ENCODE data around the gene BMP6. TPM values are rescaled to one million over a fixed set of nuclear protein-coding genes. Genes with fewer than 3 reads are reported as not detected.

BMP6 gene
- total and polyA plus RNA-seq, 2 of the 8 experiments (the other 6 are each of a cell fraction or from before 2014, with no cell fraction given) = 2.0 to 2.1 TPM

GRCh38 chr6:7912024-7912423, 186.1 kb downstream of the BMP6 start:
- CTCF ChIA-PET (ENCODE audit: partially characterized antibody) = no interaction called here
- POLR2A ChIA-PET (ENCODE audit: partially characterized antibody) = interaction anchor here (1.0 kb wide), 1 partner anchor 24 kb away, joined by 6 read pairs; no protein-coding TSS in a partner anchor
- H2BK120ac ChIP-seq (replicated peaks; ENCODE audit: low read depth, low read length) = no peak overlapping the region

More at GRCh38 chr6:7912024-7912423, 186.1 kb downstream of the BMP6 start:
- Histone ChIP-seq H3K56ac (replicated peaks; ENCODE audit: insufficient read length, low read depth, low read length) (no peak overlapping the region), H2BK5ac (ENCODE audit: low read depth, low read length) (no peak overlapping the region), H3K9me3 (ENCODE audit: insufficient read depth in 2 of 2, low read depth in 1 of 2, low read length in 1 of 2) (no peaks in the 10 kb centered on the region), H4K91ac (replicated peaks; ENCODE audit: insufficient read length, low read length) (no peak overlapping the region), H2AK5ac (ENCODE audit: low read depth, low read length) (no peak overlapping the region), H3K4me1 (replicated peaks in 1 of 4; ENCODE audit: control insufficient read depth in 3 of 4, insufficient read depth in 4 of 4, low read length in 3 of 4) (peaks cover 2 to 9% (median 3%) of the 10 kb centered on the region in 4 experiments; a peak in 5 of 7 replicates), H4K8ac (ENCODE audit: extremely low read depth, insufficient read depth, low read length) (no peak overlapping the region), H3K23ac (ENCODE audit: insufficient read length) (no peak overlapping the region), H3K4ac (replicated peaks; ENCODE audit: insufficient read length, low read depth, low read length) (no peak overlapping the region), H3K27me3 (replicated peaks in 1 of 4; ENCODE audit: control insufficient read depth in 3 of 4, extremely low read depth in 1 of 4, insufficient read depth in 3 of 4, low read length in 3 of 4) (peaks cover 0 to 14% (median 3%) of the 10 kb centered on the region in 4 experiments; a peak in 4 of 7 replicates), H4K20me1 (replicated peaks in 1 of 2; ENCODE audit: control insufficient read depth in 1 of 2, insufficient read depth in 2 of 2, low read length in 2 of 2) (peaks cover 3 to 6% of the 10 kb centered on the region in 2 experiments), H2BK15ac (ENCODE audit: low read length) (0 out of 2 replicates have a peak overlapping the region, but pooled peaks have one; percentile 16), H3K36me3 (ENCODE audit: control insufficient read depth in 2 of 4, insufficient read depth in 4 of 4, low read length in 3 of 4) (no peaks in the 10 kb centered on the region), H3K18ac (ENCODE audit: extremely low read depth, low read length) (no peak overlapping the region), H2BK12ac (ENCODE audit: low read depth, low read length) (0 out of 2 replicates have a peak overlapping the region, but pooled peaks have one; percentile 17), H3K79me1 (ENCODE audit: low read depth, low read length) (peaks cover 9% of the 10 kb centered on the region), H4K5ac (ENCODE audit: insufficient read length, low read depth, low read length) (no peak overlapping the region), H3K4me3 (ENCODE audit: extremely low read depth in 1 of 4, insufficient read depth in 2 of 4, low read depth in 3 of 4, low read length in 4 of 4) (no peak overlapping the region), H3K27ac (ENCODE audit: low read depth, low read length) (no peak overlapping the region), H3K14ac (ENCODE audit: insufficient read length) (no peak overlapping the region), H2BK20ac (ENCODE audit: low read length) (no peak overlapping the region), H3K4me2 (ENCODE audit: insufficient read depth in 1 of 2, low read depth in 2 of 2, low read length in 2 of 2) (no peak overlapping the region; a peak in 1 of 4 replicates), H3K23me2 (ENCODE audit: low read depth, low read length) (peaks cover 6% of the 10 kb centered on the region; the same call in 1 of the 2 replicates), H3K79me2 (ENCODE audit: control insufficient read depth in 1 of 2, insufficient read depth in 2 of 2, low read length in 2 of 2) (peaks cover 11 to 28% of the 10 kb centered on the region in 2 experiments; a peak in 3 of 4 replicates), H2AFZ (ENCODE audit: low read length) (no peak overlapping the region), H3K9ac (replicated peaks in 1 of 4; ENCODE audit: extremely low read depth in 1 of 4, low read depth in 3 of 4, low read length in 3 of 4) (no peak overlapping the region)
- 94% methylated on average over 6 of the region's 6 CpGs; no CpG with 5 or more reads in 1 of the 2 experiments for WGBS, 2 experiments (ENCODE audit: extremely low coverage in 1 of 2, insufficient coverage in 1 of 2, insufficient read length in 1 of 2, insufficient replicate concordance in 2 of 2, low coverage in 1 of 2, low lambda C conversion rate in 2 of 2, missing lambda C conversion rate in 1 of 2)
- no peak for TF ChIP-seq EGR1 (IDR thresholded peaks at IDR 0.05; ENCODE audit: borderline replicate concordance, low read depth, low read length)
- no peak for TF ChIP-seq POLR2A (IDR thresholded peaks at IDR 0.05; ENCODE audit: control extremely low read depth in 1 of 2, low read depth in 2 of 2, low read length in 2 of 2)
- no peak for TF ChIP-seq CBX8 (IDR thresholded peaks at IDR 0.05; ENCODE audit: borderline replicate concordance, low read depth, low read length)
- TF ChIP-seq EZH2 (IDR thresholded peaks at IDR 0.05; ENCODE audit: low read depth, low read length, severe bottlenecking) = no peak
- TF ChIP-seq SAP30 (IDR thresholded peaks at IDR 0.05; ENCODE audit: insufficient read depth, insufficient replicate concordance, low read length) = no peak
- TF ChIP-seq NRF1 (IDR thresholded peaks at IDR 0.05; ENCODE audit: low read depth, low read length) = no peak
- no peak for TF ChIP-seq GABPA (IDR thresholded peaks at IDR 0.05; ENCODE audit: borderline replicate concordance, insufficient read depth, low read length)
- no peak for TF ChIP-seq YY1 (IDR thresholded peaks at IDR 0.05; ENCODE audit: low read depth, low read length)
- no peak for TF ChIP-seq ATF3 (IDR thresholded peaks at IDR 0.05; ENCODE audit: insufficient read depth, low read depth, low read length)
- TF ChIP-seq RXRA (IDR thresholded peaks at IDR 0.05; ENCODE audit: insufficient read depth, low read depth, low read length) = no peak
- no peak for TF ChIP-seq BRCA1 (IDR thresholded peaks at IDR 0.05; ENCODE audit: low read depth, low read length)
- TF ChIP-seq KDM5A (IDR thresholded peaks at IDR 0.05; ENCODE audit: low read length) = no peak
- TF ChIP-seq SIN3A (conservative IDR thresholded peaks at IDR 0.05 in 1 of 2, IDR thresholded peaks at IDR 0.05 in 1 of 2; ENCODE audit: low read depth in 1 of 2, low read length in 2 of 2) = no peak
- FAIRE-seq (no peak), DNase-seq (ENCODE audit: low read depth in 1 of 2, low spot score in 2 of 2) (no peak)

Data from H1 (cell line).